T47D (cell line): Measurements from ENCODE around the gene ELP6.
"Not testable (repeated sequence)": the region's sequence is repeated elsewhere in the genome, so short reads cannot be mapped to it uniquely, and the experiment has no call there.

Experiments used
- DNase-seq, 2 experiments: peaks; one replicate each; pipeline versions ENCODE4 v3.0.0 to v3.0.0-alpha.2; 2011 to 2012; ENCODE audit warnings: low read depth in 1 of 2, low spot score in 1 of 2
- JUND ChIP-seq: IDR thresholded peaks from 2 replicates; pipeline ENCODE4 v1.6.1; 2012; ENCODE audit warnings: low read depth
- in situ Hi-C: cut with HindIII; loops from 2 replicates; pipeline ENCODE4 v1.10.0; 2016; ENCODE audit warnings: low sequenced_read_pairs, low pct_unique_long_range_greater_than_20kb

ELP6 gene

GRCh38 chr3:47475570-47476329 is 37.8 kb downstream of the ELP6 start, which contains the start of gene SCAP:
TSS of gene SCAP (minus strand) at chr3:47475941. CDS start at chr3:47442993, 32,948 bp downstream.
- TF ChIP-seq JUND = no peak
- DNase-seq = peak; percentile 39 to 91
- in situ Hi-C loops = no loop called here

- DNase-seq = peak in 1 of 2 experiments; percentile 64
- in situ Hi-C loops = no loop called here
- TF ChIP-seq JUND = no peak
These were observed 38.4 kb downstream of the ELP6 start for GRCh38 chr3:47475029-47475569.

- in situ Hi-C loops = no loop called here
- TF ChIP-seq JUND = no peak
- peak; percentile 15 to 77 for DNase-seq
These were observed 40.1 kb downstream of the ELP6 start for GRCh38 chr3:47473391-47473790.

GRCh38 chr3:47469616-47470015 is 43.9 kb downstream of the ELP6 start:
- no peak for TF ChIP-seq JUND
- DNase-seq = no peak
- in situ Hi-C loops = no loop called here

- DNase-seq, in situ Hi-C loops: not testable (repeated sequence)
These were observed 45.2 kb downstream of the ELP6 start for GRCh38 chr3:47468315-47468714.

- DNase-seq = no peak
- in situ Hi-C loops = no loop called here
- TF ChIP-seq JUND = no peak
These were observed 48.9 kb downstream of the ELP6 start for GRCh38 chr3:47464588-47464987.

GRCh38 chr3:47459534-47460085 is 53.9 kb downstream of the ELP6 start:
- not testable (repeated sequence) for DNase-seq

GRCh38 chr3:47456984-47457383 is 56.5 kb downstream of the ELP6 start:
- no peak for DNase-seq
- no peak for TF ChIP-seq JUND
- in situ Hi-C loops = no loop called here

More at GRCh38 chr3:47459534-47460085, 53.9 kb downstream of the ELP6 start:
- in situ Hi-C loops = not testable (repeated sequence)

GRCh38 chr3:47455806-47456452 is 57.6 kb downstream of the ELP6 start:
- TF ChIP-seq JUND = no peak
- DNase-seq = no peak
- in situ Hi-C loops = no loop called here

- in situ Hi-C loops = no loop called here
- DNase-seq = no peak
- no peak for TF ChIP-seq JUND
These were observed 60.9 kb downstream of the ELP6 start for GRCh38 chr3:47452453-47453215.
